Progenitor cell of endocrine pancreas (in vitro differentiated cells): ENCODE data around the gene NPS. TPM values are rescaled to one million over a fixed set of nuclear protein-coding genes. Genes with fewer than 3 reads are reported as not detected.
A peak's percentile ranks its signal among the peaks of the same experiment; 100 is the strongest.

Source experiments
- DNase-seq: peaks from one replicate; pipeline ENCODE4 v3.0.0; 2021; ENCODE audit warnings: low spot score; ENCODE audit not compliant: unreplicated experiment
- H3K27ac Mint-ChIP-seq: 2 replicates; pipeline ENCODE4 v1.8.0; 2021; ENCODE audit warnings: mild to moderate bottlenecking, moderate library complexity, mixed read lengths
- H3K27me3 Mint-ChIP-seq: 2 replicates; pipeline ENCODE4 v1.8.0; 2021; ENCODE audit warnings: mixed read lengths
- H3K36me3 Mint-ChIP-seq: 2 replicates; pipeline ENCODE4 v1.8.0; 2022; ENCODE audit warnings: mixed read lengths; ENCODE audit not compliant: insufficient read depth
- H3K4me1 Mint-ChIP-seq: 2 replicates; pipeline ENCODE4 v1.8.0; 2021; ENCODE audit warnings: low read depth, mixed read lengths
- H3K4me3 Mint-ChIP-seq: 2 replicates; pipeline ENCODE4 v1.8.0; 2021; ENCODE audit warnings: low read depth, mild to moderate bottlenecking, moderate library complexity, mixed read lengths
- H3K9me3 Mint-ChIP-seq: 2 replicates; pipeline ENCODE4 v1.8.0; 2021; ENCODE audit warnings: low read depth, mixed read lengths
- CTCF ChIP-seq: fragments of 200-600 bp; sonication (generic); IDR thresholded peaks from one replicate; pipeline ENCODE4 v1.5.0; 2021; ENCODE audit warnings: antibody characterized with exemption, mild to moderate bottlenecking; ENCODE audit not compliant: unreplicated experiment
- total RNA-seq: library from RNA; stranded (reverse); gene quantifications from 2 replicates; pipeline ENCODE4 v1.2.1, GENCODE V29; 2021

NPS gene
- total RNA-seq, 1 donor from 2014 or later, result not detected

GRCh38 chr10:127524229-127524628, 24.9 kb upstream of the NPS start:
- Mint-ChIP-seq H3K4me3 (no peak overlapping the region), H3K27me3 (peaks cover 21% of the 10 kb centered on the region), H3K27ac (no peak overlapping the region), H3K4me1 (no peaks in the 10 kb centered on the region), H3K9me3 (peaks cover 8% of the 10 kb centered on the region), H3K36me3 (no peaks in the 10 kb centered on the region)
- no peak for DNase-seq
- peak; percentile 48 for TF ChIP-seq CTCF

GRCh38 chr10:127524908-127525665, 24.0 kb upstream of the NPS start:
- Mint-ChIP-seq H3K27ac (no peak overlapping the region), H3K27me3 (peaks cover 21% of the 10 kb centered on the region), H3K9me3 (peaks cover 1% of the 10 kb centered on the region), H3K4me3 (no peak overlapping the region), H3K4me1 (no peaks in the 10 kb centered on the region), H3K36me3 (no peaks in the 10 kb centered on the region)
- no peak for TF ChIP-seq CTCF
- no peak for DNase-seq

GRCh38 chr10:127525686-127526085, 23.4 kb upstream of the NPS start:
- Mint-ChIP-seq H3K4me1 (no peaks in the 10 kb centered on the region), H3K36me3 (no peaks in the 10 kb centered on the region), H3K27ac (no peak overlapping the region), H3K4me3 (no peak overlapping the region), H3K27me3 (peaks cover 21% of the 10 kb centered on the region), H3K9me3 (no peaks in the 10 kb centered on the region)
- no peak for TF ChIP-seq CTCF
- DNase-seq, result no peak

- H3K36me3 Mint-ChIP-seq, result no peaks in the 10 kb centered on the region
- H3K9me3 Mint-ChIP-seq, result no peaks in the 10 kb centered on the region
- no peak overlapping the region for H3K27ac Mint-ChIP-seq
- H3K4me1 Mint-ChIP-seq, result no peaks in the 10 kb centered on the region
- no peak overlapping the region for H3K4me3 Mint-ChIP-seq
- DNase-seq, result no peak
- no peak for TF ChIP-seq CTCF
- peaks cover 21% of the 10 kb centered on the region for H3K27me3 Mint-ChIP-seq
These were observed 22.9 kb upstream of the NPS start for GRCh38 chr10:127526161-127526560.

GRCh38 chr10:127527320-127527719, 21.8 kb upstream of the NPS start:
- Mint-ChIP-seq H3K9me3 (no peaks in the 10 kb centered on the region), H3K27me3 (peaks cover 21% of the 10 kb centered on the region), H3K36me3 (no peaks in the 10 kb centered on the region), H3K4me3 (no peak overlapping the region), H3K27ac (no peak overlapping the region), H3K4me1 (no peaks in the 10 kb centered on the region)
- TF ChIP-seq CTCF, result no peak
- no peak for DNase-seq
